ENCODE results near the gene NAV3.
A peak's percentile ranks its signal among the peaks of the same experiment; 100 is the strongest.

The NAV3 gene

DNA sequence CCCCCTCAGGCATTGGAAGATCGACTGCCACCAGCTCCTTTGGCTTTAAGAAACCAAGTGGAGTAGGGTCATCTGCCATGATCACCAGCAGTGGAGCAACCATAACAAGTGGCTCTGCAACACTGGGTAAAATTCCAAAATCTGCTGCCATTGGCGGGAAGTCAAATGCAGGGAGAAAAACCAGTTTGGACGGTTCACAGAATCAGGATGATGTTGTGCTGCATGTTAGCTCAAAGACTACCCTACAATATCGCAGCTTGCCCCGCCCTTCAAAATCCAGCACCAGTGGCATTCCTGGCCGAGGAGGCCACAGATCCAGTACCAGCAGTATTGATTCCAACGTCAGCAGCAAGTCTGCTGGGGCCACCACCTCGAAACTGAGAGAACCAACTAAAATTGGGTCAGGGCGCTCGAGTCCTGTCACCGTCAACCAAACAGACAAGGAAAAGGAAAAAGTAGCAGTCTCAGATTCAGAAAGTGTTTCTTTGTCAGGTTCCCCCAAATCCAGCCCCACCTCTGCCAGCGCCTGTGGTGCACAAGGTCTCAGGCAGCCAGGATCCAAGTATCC, 288.7 kb downstream of the NAV3 start:
- Histone ChIP-seq H3K79me2 (ENCODE audit: insufficient read depth, low read length) (no peaks in the 10 kb centered on the region), H3K9me2 (replicated peaks; ENCODE audit: low read depth, low read length) (no peaks in the 10 kb centered on the region), H3K36me3 (ENCODE audit: insufficient read depth, low read length) (no peaks in the 10 kb centered on the region), H3K4me2 (ENCODE audit: low read depth, low read length, poor library complexity, severe bottlenecking) (no peak overlapping the region), H4K20me1 (ENCODE audit: insufficient read depth, low read length, poor library complexity, severe bottlenecking) (no peaks in the 10 kb centered on the region), H3K4me1 (ENCODE audit: insufficient read depth, low read length, poor library complexity, severe bottlenecking) (peaks cover 3% of the 10 kb centered on the region), H2AFZ (ENCODE audit: low read length) (no peak overlapping the region), H3K27me3 (ENCODE audit: insufficient read depth, low read length, poor library complexity, severe bottlenecking) (no peaks in the 10 kb centered on the region), H3K9me3 (ENCODE audit: insufficient read depth, low read depth, low read length) (no peaks in the 10 kb centered on the region), H3K9ac (ENCODE audit: low read depth, low read length, poor library complexity, severe bottlenecking) (no peak overlapping the region), H3F3A (ENCODE audit: low read depth) (no peaks in the 10 kb centered on the region), H3K4me3 (ENCODE audit: low read length, poor library complexity, severe bottlenecking) (no peak overlapping the region)
- TF ChIP-seq, protein P1, sequence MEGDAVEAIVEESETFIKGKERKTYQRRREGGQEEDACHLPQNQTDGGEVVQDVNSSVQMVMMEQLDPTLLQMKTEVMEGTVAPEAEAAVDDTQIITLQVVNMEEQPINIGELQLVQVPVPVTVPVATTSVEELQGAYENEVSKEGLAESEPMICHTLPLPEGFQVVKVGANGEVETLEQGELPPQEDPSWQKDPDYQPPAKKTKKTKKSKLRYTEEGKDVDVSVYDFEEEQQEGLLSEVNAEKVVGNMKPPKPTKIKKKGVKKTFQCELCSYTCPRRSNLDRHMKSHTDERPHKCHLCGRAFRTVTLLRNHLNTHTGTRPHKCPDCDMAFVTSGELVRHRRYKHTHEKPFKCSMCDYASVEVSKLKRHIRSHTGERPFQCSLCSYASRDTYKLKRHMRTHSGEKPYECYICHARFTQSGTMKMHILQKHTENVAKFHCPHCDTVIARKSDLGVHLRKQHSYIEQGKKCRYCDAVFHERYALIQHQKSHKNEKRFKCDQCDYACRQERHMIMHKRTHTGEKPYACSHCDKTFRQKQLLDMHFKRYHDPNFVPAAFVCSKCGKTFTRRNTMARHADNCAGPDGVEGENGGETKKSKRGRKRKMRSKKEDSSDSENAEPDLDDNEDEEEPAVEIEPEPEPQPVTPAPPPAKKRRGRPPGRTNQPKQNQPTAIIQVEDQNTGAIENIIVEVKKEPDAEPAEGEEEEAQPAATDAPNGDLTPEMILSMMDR (conservative IDR thresholded peaks at IDR 0.05; ENCODE audit: low read length), result no peak
- no peak for TF ChIP-seq EZH2phosphoT487 (IDR thresholded peaks at IDR 0.05; ENCODE audit: borderline replicate concordance)

DNA sequence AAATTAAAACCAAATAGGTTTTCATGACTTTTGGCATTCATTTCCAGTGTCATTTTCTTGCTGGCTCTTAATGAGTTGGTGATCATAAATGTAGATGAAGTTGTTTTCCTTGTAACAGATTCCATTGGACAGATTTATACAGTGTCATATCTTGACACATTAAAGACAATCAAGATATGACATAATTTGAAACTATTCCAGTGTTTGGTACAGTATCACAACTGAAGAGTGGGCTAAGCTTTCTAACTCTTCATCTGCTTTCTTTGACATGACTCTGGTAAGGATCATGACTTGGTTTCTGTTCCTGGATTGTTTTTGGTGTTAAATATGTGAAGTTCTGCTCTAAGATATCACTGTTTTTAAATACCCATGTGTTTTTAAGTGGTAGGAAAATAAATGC, 289.6 kb downstream of the NAV3 start:
- no peak overlapping the region for H3K9ac ChIP-seq (ENCODE audit: low read depth, low read length, poor library complexity, severe bottlenecking)
- H3K9me2 ChIP-seq (replicated peaks; ENCODE audit: low read depth, low read length), result no peaks in the 10 kb centered on the region
- TF ChIP-seq EZH2phosphoT487 (IDR thresholded peaks at IDR 0.05; ENCODE audit: borderline replicate concordance), result no peak

DNA sequence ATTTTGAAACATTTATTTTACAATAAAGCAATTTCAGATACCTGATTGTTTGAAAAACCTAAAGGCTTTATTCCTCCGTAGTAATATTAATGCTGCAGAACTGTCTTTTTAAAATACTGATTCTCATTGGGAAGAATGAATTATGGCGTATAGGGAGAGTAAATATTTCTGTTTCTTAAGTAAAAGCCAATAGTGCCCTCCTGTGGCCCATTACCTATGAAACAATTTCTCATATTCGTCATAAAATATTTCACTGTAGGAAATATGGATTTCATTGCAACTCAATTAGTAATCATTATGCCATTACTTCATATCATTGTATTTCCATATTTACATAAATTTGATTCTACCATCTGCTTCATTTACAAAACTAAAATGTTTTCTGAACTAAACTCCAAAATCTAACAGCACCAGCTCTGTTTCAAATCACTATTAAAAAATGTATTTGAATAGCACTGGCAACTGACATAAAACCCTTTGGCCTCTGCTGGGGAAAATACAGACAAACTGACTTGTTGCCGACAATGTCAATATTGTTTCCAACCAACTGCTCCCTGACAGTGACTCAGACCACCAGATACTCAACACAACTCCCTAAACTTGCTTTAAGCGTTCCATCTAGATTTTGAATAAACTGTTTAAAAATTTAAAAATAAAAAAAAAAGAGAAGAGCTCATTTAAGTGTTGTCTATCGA, 290.3 kb downstream of the NAV3 start:
- Histone ChIP-seq H2AFZ (ENCODE audit: low read length) (no peak overlapping the region), H3F3A (ENCODE audit: low read depth) (no peaks in the 10 kb centered on the region), H3K79me2 (ENCODE audit: insufficient read depth, low read length) (no peaks in the 10 kb centered on the region), H3K27me3 (ENCODE audit: insufficient read depth, low read length, poor library complexity, severe bottlenecking) (no peaks in the 10 kb centered on the region), H3K36me3 (ENCODE audit: insufficient read depth, low read length) (no peaks in the 10 kb centered on the region), H3K9ac (ENCODE audit: low read depth, low read length, poor library complexity, severe bottlenecking) (no peak overlapping the region), H3K4me2 (ENCODE audit: low read depth, low read length, poor library complexity, severe bottlenecking) (peak overlapping the region; percentile 14), H4K20me1 (ENCODE audit: insufficient read depth, low read length, poor library complexity, severe bottlenecking) (no peaks in the 10 kb centered on the region), H3K9me3 (ENCODE audit: insufficient read depth, low read depth, low read length) (no peaks in the 10 kb centered on the region), H3K4me1 (ENCODE audit: insufficient read depth, low read length, poor library complexity, severe bottlenecking) (peaks cover 3% of the 10 kb centered on the region), H3K9me2 (replicated peaks; ENCODE audit: low read depth, low read length) (no peaks in the 10 kb centered on the region), H3K4me3 (ENCODE audit: low read length, poor library complexity, severe bottlenecking) (no peak overlapping the region)
- TF ChIP-seq, protein P1 (conservative IDR thresholded peaks at IDR 0.05; ENCODE audit: low read length), result peak; percentile 49
- TF ChIP-seq EZH2phosphoT487 (IDR thresholded peaks at IDR 0.05; ENCODE audit: borderline replicate concordance), result no peak

More for the DNA sequence above, 289.6 kb downstream of the NAV3 start:
- H3K36me3 ChIP-seq (ENCODE audit: insufficient read depth, low read length), result no peaks in the 10 kb centered on the region
- no peaks in the 10 kb centered on the region for H3K27me3 ChIP-seq (ENCODE audit: insufficient read depth, low read length, poor library complexity, severe bottlenecking)
- H4K20me1 ChIP-seq (ENCODE audit: insufficient read depth, low read length, poor library complexity, severe bottlenecking), result no peaks in the 10 kb centered on the region
- H3K4me3 ChIP-seq (ENCODE audit: low read length, poor library complexity, severe bottlenecking), result no peak overlapping the region
- H2AFZ ChIP-seq (ENCODE audit: low read length), result no peak overlapping the region
- no peaks in the 10 kb centered on the region for H3K79me2 ChIP-seq (ENCODE audit: insufficient read depth, low read length)
- H3K4me1 ChIP-seq (ENCODE audit: insufficient read depth, low read length, poor library complexity, severe bottlenecking), result peaks cover 3% of the 10 kb centered on the region
- no peaks in the 10 kb centered on the region for H3F3A ChIP-seq (ENCODE audit: low read depth)
- H3K9me3 ChIP-seq (ENCODE audit: insufficient read depth, low read depth, low read length), result no peaks in the 10 kb centered on the region
- H3K4me2 ChIP-seq (ENCODE audit: low read depth, low read length, poor library complexity, severe bottlenecking), result no peak overlapping the region
